MCF 10A (cell line): ENCODE measurements around the gene OSBPL3. TPM values are rescaled to one million over a fixed set of nuclear protein-coding genes. Genes with fewer than 3 reads are reported as not detected.

Source experiments
- BruUV-seq: library from RNA; stranded (reverse); fragments of 400-500 nt; replicated peaks from 2 replicates; lab custom pipeline; 2021; lab: Mats Ljungman, UMichigan
- CTCF ChIA-PET: fragments of 300-600 bp; sonication (Branson Sonifier 250); formaldehyde crosslinking; extraction: SDS; loops from one replicate; lab custom pipeline; 2021; ENCODE audit warnings: antibody characterized with exemption, inconsistent platforms; lab: Yijun Ruan, JAX
- POLR2A ChIA-PET: fragments of 300-600, 350-650 bp; sonication (Branson Sonifier 250); formaldehyde crosslinking; extraction: SDS; loops from one replicate; lab custom pipeline; 2020; ENCODE audit warnings: antibody characterized with exemption, inconsistent platforms; lab: Yijun Ruan, JAX
- DNase-seq: peaks from one replicate; pipeline ENCODE4 v3.0.0-alpha.2; 2018; ENCODE audit not compliant: unreplicated experiment
- H3K27ac Mint-ChIP-seq: one replicate; pipeline ENCODE4 v1.8.0; 2022; ENCODE audit warnings: mild to moderate bottlenecking, low read depth, mixed read lengths; ENCODE audit not compliant: unreplicated experiment
- H3K27me3 Mint-ChIP-seq: one replicate; pipeline ENCODE4 v1.8.0; 2022; ENCODE audit warnings: mixed read lengths; ENCODE audit not compliant: insufficient read depth, unreplicated experiment
- H3K36me3 Mint-ChIP-seq: one replicate; pipeline ENCODE4 v1.8.0; 2022; ENCODE audit warnings: mild to moderate bottlenecking, moderate library complexity, mixed read lengths; ENCODE audit not compliant: insufficient read depth, unreplicated experiment
- H3K4me1 Mint-ChIP-seq: one replicate; pipeline ENCODE4 v1.8.0; 2022; ENCODE audit warnings: mixed read lengths; ENCODE audit not compliant: insufficient read depth, unreplicated experiment
- H3K4me3 Mint-ChIP-seq: one replicate; pipeline ENCODE4 v1.8.0; 2022; ENCODE audit warnings: mild to moderate bottlenecking, moderate library complexity, mixed read lengths; ENCODE audit not compliant: unreplicated experiment
- H3K9me3 Mint-ChIP-seq: one replicate; pipeline ENCODE4 v1.8.0; 2022; ENCODE audit warnings: mixed read lengths; ENCODE audit not compliant: unreplicated experiment
- CTCF ChIP-seq: fragments of 200-600 bp; IDR thresholded peaks from one replicate; pipeline ENCODE4 v1.8.0; 2022; ENCODE audit warnings: antibody characterized with exemption, mild to moderate bottlenecking; ENCODE audit not compliant: unreplicated experiment
- intact Hi-C: fragments of 100-400 bp; cut with micrococcal nuclease; formaldehyde crosslinking; loops from 2 replicates; pipeline ENCODE4 v1.14.1; 2022
- total RNA-seq: library from RNA; stranded (reverse); gene quantifications from 2 replicates; pipeline ENCODE4 v1.2.3, GENCODE V29; 2022

Gene OSBPL3
- total RNA-seq, 1 experiment from 2014 or later = 33.8 TPM

GRCh38 chr7:24979470-24979862 is 512 bp downstream of the OSBPL3 start:
- POLR2A ChIA-PET = interaction anchor here (0.6 to 7.5 kb wide), 31 partner anchors 12 to 405 kb away, joined by 3 to 163 read pairs (median 8); partner anchors contain the start of genes CYCS and PALS2
- H3K27me3 Mint-ChIP-seq = no peaks in the 10 kb centered on the region
- CTCF ChIA-PET = interaction anchor here (0.5 to 7.5 kb wide), 46 partner anchors 8 to 581 kb away, joined by 3 to 104 read pairs (median 5); no protein-coding TSS in a partner anchor

GRCh38 chr7:24978843-24979469 is 1.0 kb downstream of the OSBPL3 start:
- Mint-ChIP-seq H3K4me1 (peaks cover 49% of the 10 kb centered on the region), H3K36me3 (peaks cover 6% of the 10 kb centered on the region), H3K4me3 (peak overlapping the region; percentile 82), H3K9me3 (no peaks in the 10 kb centered on the region), H3K27ac (peak overlapping the region; percentile 52), H3K27me3 (no peaks in the 10 kb centered on the region)
- ChIA-PET POLR2A (interaction anchor here (0.7 to 7.5 kb wide), 30 partner anchors 12 to 405 kb away, joined by 3 to 163 read pairs (median 8); partner anchors contain the start of genes CYCS and PALS2), CTCF (interaction anchor here (0.5 to 7.5 kb wide), 47 partner anchors 7 to 581 kb away, joined by 3 to 104 read pairs (median 5); partner anchors contain the start of gene CYCS)
- no TSS peak for BruUV-seq
- TF ChIP-seq CTCF = no peak
- DNase-seq = no peak
- intact Hi-C loops = loop anchor here (1.0 kb wide), 2 partner anchors 84 to 159 kb away; no protein-coding TSS in a partner anchor

More at GRCh38 chr7:24979470-24979862, 512 bp downstream of the OSBPL3 start:
- TSS peak; percentile 82 for BruUV-seq
- H3K36me3 Mint-ChIP-seq = peaks cover 6% of the 10 kb centered on the region
- H3K9me3 Mint-ChIP-seq = no peaks in the 10 kb centered on the region
- peak; percentile 43 for TF ChIP-seq CTCF
- H3K4me1 Mint-ChIP-seq = peaks cover 49% of the 10 kb centered on the region
- H3K4me3 Mint-ChIP-seq = peak overlapping the region; percentile 82
- DNase-seq = peak; percentile 79
- H3K27ac Mint-ChIP-seq = peak overlapping the region; percentile 52
- intact Hi-C loops = loop anchor here (1.0 kb wide), 2 partner anchors 84 to 159 kb away; no protein-coding TSS in a partner anchor

- intact Hi-C loops = no loop called here
- Mint-ChIP-seq H3K27me3 (no peaks in the 10 kb centered on the region), H3K27ac (peak overlapping the region; percentile 47), H3K4me1 (peaks cover 52% of the 10 kb centered on the region), H3K9me3 (no peaks in the 10 kb centered on the region), H3K36me3 (peaks cover 6% of the 10 kb centered on the region), H3K4me3 (peak overlapping the region; percentile 13)
- CTCF ChIA-PET = interaction anchor here (0.6 kb wide), 1 partner anchor 12 kb away, joined by 3 read pairs; no protein-coding TSS in a partner anchor
- BruUV-seq = no TSS peak
- TF ChIP-seq CTCF = no peak
- no peak for DNase-seq
- POLR2A ChIA-PET = interaction anchor here (7.5 kb wide), 1 partner anchor 154 kb away, joined by 163 read pairs; no protein-coding TSS in a partner anchor
These were observed 4.2 kb downstream of the OSBPL3 start for GRCh38 chr7:24975644-24976260.

GRCh38 chr7:24975172-24975571 is 4.8 kb downstream of the OSBPL3 start:
- CTCF ChIA-PET = interaction anchor here (0.6 kb wide), 1 partner anchor 11 kb away, joined by 3 read pairs; no protein-coding TSS in a partner anchor
- H3K4me1 Mint-ChIP-seq = peaks cover 54% of the 10 kb centered on the region
- DNase-seq = no peak
- H3K36me3 Mint-ChIP-seq = peaks cover 6% of the 10 kb centered on the region
- peaks cover 1% of the 10 kb centered on the region for H3K9me3 Mint-ChIP-seq
- no TSS peak for BruUV-seq
- intact Hi-C loops = no loop called here
- no peak for TF ChIP-seq CTCF
- H3K4me3 Mint-ChIP-seq = no peak overlapping the region
- H3K27me3 Mint-ChIP-seq = no peaks in the 10 kb centered on the region
- POLR2A ChIA-PET = interaction anchor here (0.7 to 7.5 kb wide), 3 partner anchors 10 to 154 kb away, joined by 3 to 163 read pairs (median 6); no protein-coding TSS in a partner anchor
- H3K27ac Mint-ChIP-seq = peak overlapping the region; percentile 47
